SK-N-MC (cell line): Measurements from ENCODE around the gene KCNMA1.
"Not testable (repeated sequence)": the region's sequence is repeated elsewhere in the genome, so short reads cannot be mapped to it uniquely, and the experiment has no call there.

Experiments used
- DNase-seq: peaks from one replicate; pipeline ENCODE4 v3.0.0-alpha.2; 2011; ENCODE audit warnings: low read depth, low spot score
- H3K27ac ChIP-seq: fragments of 200-600 bp; sonication (generic); 2 replicates; pipeline ENCODE4 v1.5.1; 2016; ENCODE audit warnings: mixed run types
- H3K36me3 ChIP-seq: fragments of 200-600 bp; sonication (generic); 2 replicates; pipeline ENCODE4 v1.6.1; 2017; ENCODE audit warnings: antibody characterized with exemption, low read length, mixed read lengths; ENCODE audit not compliant: insufficient read depth
- H3K4me3 ChIP-seq: fragments of 200-600 bp; sonication (generic); 2 replicates; pipeline ENCODE4 v1.5.1; 2016
- H3K9ac ChIP-seq: fragments of 200-600 bp; sonication (generic); 2 replicates; pipeline ENCODE4 v1.8.0; 2017; ENCODE audit warnings: mixed run types, mixed read lengths; ENCODE audit not compliant: insufficient read length
- H3K9me3 ChIP-seq: fragments of 200-600 bp; sonication (generic); 2 replicates; pipeline ENCODE4 v1.6.1; 2017; ENCODE audit warnings: low read depth, mild to moderate bottlenecking, antibody characterized with exemption, low read length, moderate library complexity, mixed read lengths
- EZH2 ChIP-seq: fragments of 200-600 bp; sonication (generic); IDR thresholded peaks from one replicate; pipeline ENCODE4 v1.6.1; 2017; ENCODE audit warnings: antibody characterized with exemption
- FOXP2 ChIP-seq: optimal IDR thresholded peaks from 2 replicates; pipeline ENCODE3; 2011; ENCODE audit warnings: mild to moderate bottlenecking, moderate library complexity; ENCODE audit not compliant: insufficient read depth; ENCODE audit errors: extremely low read length, control extremely low read depth
- POLR2AphosphoS5 ChIP-seq: IDR thresholded peaks from 2 replicates; pipeline ENCODE4 v1.6.1; 2012; ENCODE audit warnings: mild to moderate bottlenecking, low read depth, low read length, borderline replicate concordance

KCNMA1 gene

GRCh38 chr10:77667426-77668324 lies 30.1 kb upstream of the KCNMA1 start:
- Histone ChIP-seq H3K9ac (no peak overlapping the region), H3K4me3 (no peak overlapping the region), H3K9me3 (no peaks in the 10 kb centered on the region), H3K36me3 (no peaks in the 10 kb centered on the region), H3K27ac (no peak overlapping the region)
- TF ChIP-seq EZH2 (no peak), FOXP2 (no peak), POLR2AphosphoS5 (no peak)
- no peak for DNase-seq

GRCh38 chr10:77666821-77667220 lies 29.2 kb upstream of the KCNMA1 start:
- H3K9me3 ChIP-seq, result no peaks in the 10 kb centered on the region
- H3K36me3 ChIP-seq, result no peaks in the 10 kb centered on the region
- no peak overlapping the region for H3K4me3 ChIP-seq
- no peak overlapping the region for H3K9ac ChIP-seq
- DNase-seq, result no peak
- TF ChIP-seq EZH2 (no peak), FOXP2 (no peak), POLR2AphosphoS5 (no peak)
- H3K27ac ChIP-seq, result no peak overlapping the region

- Histone ChIP-seq H3K9me3 (no peaks in the 10 kb centered on the region), H3K27ac (no peak overlapping the region), H3K4me3 (no peak overlapping the region), H3K36me3 (no peaks in the 10 kb centered on the region), H3K9ac (no peak overlapping the region)
- no peak for DNase-seq
- no peak for TF ChIP-seq POLR2AphosphoS5
- TF ChIP-seq EZH2, result no peak
- TF ChIP-seq FOXP2, result no peak
These were observed 27.1 kb upstream of the KCNMA1 start for GRCh38 chr10:77664696-77665095.

GRCh38 chr10:77664008-77664407 lies 26.4 kb upstream of the KCNMA1 start:
- Histone ChIP-seq H3K9ac (no peak overlapping the region), H3K9me3 (no peaks in the 10 kb centered on the region), H3K27ac (no peak overlapping the region), H3K4me3 (no peak overlapping the region), H3K36me3 (no peaks in the 10 kb centered on the region)
- no peak for TF ChIP-seq EZH2
- no peak for TF ChIP-seq FOXP2
- no peak for TF ChIP-seq POLR2AphosphoS5
- no peak for DNase-seq

- H3K4me3 ChIP-seq, result no peak overlapping the region
- TF ChIP-seq FOXP2 (no peak), EZH2 (no peak), POLR2AphosphoS5 (no peak)
- no peak overlapping the region for H3K27ac ChIP-seq
- DNase-seq, result no peak
- H3K9me3 ChIP-seq, result no peaks in the 10 kb centered on the region
- H3K9ac ChIP-seq, result no peak overlapping the region
- no peaks in the 10 kb centered on the region for H3K36me3 ChIP-seq
These were observed 24.1 kb upstream of the KCNMA1 start for GRCh38 chr10:77661674-77662073.

- H3K9me3 ChIP-seq, result no peaks in the 10 kb centered on the region
These were observed 23.5 kb upstream of the KCNMA1 start for GRCh38 chr10:77661100-77661499.

GRCh38 chr10:77659046-77659670 lies 21.6 kb upstream of the KCNMA1 start:
- H3K4me3 ChIP-seq, DNase-seq, H3K27ac ChIP-seq, H3K36me3 ChIP-seq, H3K9ac ChIP-seq, H3K9me3 ChIP-seq: not testable (repeated sequence)

More at GRCh38 chr10:77661100-77661499, 23.5 kb upstream of the KCNMA1 start:
- no peak for DNase-seq
- Histone ChIP-seq H3K27ac (no peak overlapping the region), H3K9ac (no peak overlapping the region), H3K36me3 (no peaks in the 10 kb centered on the region), H3K4me3 (no peak overlapping the region)
- TF ChIP-seq FOXP2, result no peak

GRCh38 chr10:77653210-77653609 lies 15.6 kb upstream of the KCNMA1 start:
- H3K9ac ChIP-seq, result no peak overlapping the region
- H3K9me3 ChIP-seq, result no peaks in the 10 kb centered on the region
- no peak overlapping the region for H3K27ac ChIP-seq
- H3K4me3 ChIP-seq, result no peak overlapping the region
- no peaks in the 10 kb centered on the region for H3K36me3 ChIP-seq
- no peak for TF ChIP-seq POLR2AphosphoS5
- TF ChIP-seq FOXP2, result no peak
- no peak for TF ChIP-seq EZH2
- DNase-seq, result no peak
